HL-60 (cell line): ENCODE measurements around the gene DERA.

ENCODE experiments used
- DNase-seq, 2 experiments: peaks; one replicate each; pipeline ENCODE4 v3.0.0-alpha.2; 2010 to 2020; ENCODE audit warnings: low read depth in 1 of 2, low spot score in 1 of 2
- H3K27ac ChIP-seq: fragments of 250-450 bp; sonication (Bioruptor Pico); replicated peaks from 2 replicates; pipeline ENCODE4 v1.5.1; 2020; ENCODE audit warnings: mild to moderate bottlenecking, moderate library complexity
- H3K27me3 ChIP-seq: fragments of 250-450 bp; sonication (Bioruptor Pico); 2 replicates; pipeline ENCODE4 v1.5.1; 2021; ENCODE audit warnings: mild to moderate bottlenecking, moderate library complexity; ENCODE audit not compliant: insufficient read depth, poor library complexity, severe bottlenecking
- H3K4me3 ChIP-seq: replicated peaks from 2 replicates; pipeline ENCODE4 v1.5.1; 2011; ENCODE audit warnings: mild to moderate bottlenecking, control low read depth, low read length; ENCODE audit not compliant: insufficient read depth
- CTCF ChIP-seq: IDR thresholded peaks from one replicate; pipeline ENCODE4 v1.5.1; 2011; ENCODE audit warnings: low read length, control low read depth, inconsistent platforms; ENCODE audit not compliant: insufficient read depth
- GABPA ChIP-seq: IDR thresholded peaks from 2 replicates; pipeline ENCODE4 v1.6.1; 2012; ENCODE audit warnings: low read depth
- POLR2AphosphoS5 ChIP-seq: IDR thresholded peaks from 2 replicates; pipeline ENCODE4 v1.6.1; 2012; ENCODE audit warnings: low read depth
- REST ChIP-seq: IDR thresholded peaks from 2 replicates; pipeline ENCODE4 v1.6.1; 2012; ENCODE audit warnings: low read depth; ENCODE audit not compliant: insufficient replicate concordance
- SPI1 ChIP-seq: IDR thresholded peaks from 2 replicates; pipeline ENCODE4 v1.6.1; 2012; ENCODE audit warnings: low read depth, mild to moderate bottlenecking, borderline replicate concordance

Gene DERA

GRCh38 chr12:16036073-16036472, 124.9 kb downstream of the DERA start:
- Histone ChIP-seq H3K27me3 (no peaks in the 10 kb centered on the region), H3K27ac (no peak overlapping the region), H3K4me3 (no peak overlapping the region)
- TF ChIP-seq POLR2AphosphoS5 (no peak), CTCF (no peak), SPI1 (no peak)
- no peak for DNase-seq

- no peak overlapping the region for H3K4me3 ChIP-seq
- TF ChIP-seq CTCF: no peak
- TF ChIP-seq GABPA: no peak
- no peak for TF ChIP-seq SPI1
- no peak for TF ChIP-seq REST
- TF ChIP-seq POLR2AphosphoS5: no peak
- peak in 1 of 2 experiments; percentile 32 for DNase-seq
These were observed 126.4 kb downstream of the DERA start for GRCh38 chr12:16037533-16037932.

GRCh38 chr12:16043480-16043879, 132.3 kb downstream of the DERA start:
- TF ChIP-seq SPI1: no peak
- no peak for TF ChIP-seq GABPA
- TF ChIP-seq REST: no peak
- TF ChIP-seq CTCF: no peak
- no peak for TF ChIP-seq POLR2AphosphoS5
- no peak overlapping the region for H3K4me3 ChIP-seq

More at GRCh38 chr12:16037533-16037932, 126.4 kb downstream of the DERA start:
- no peak overlapping the region for H3K27ac ChIP-seq
- H3K27me3 ChIP-seq: no peaks in the 10 kb centered on the region

GRCh38 chr12:16046266-16046665, 135.1 kb downstream of the DERA start:
- TF ChIP-seq SPI1: no peak
- TF ChIP-seq CTCF: no peak
- no peak for TF ChIP-seq GABPA
- TF ChIP-seq POLR2AphosphoS5: no peak
- TF ChIP-seq REST: no peak
- DNase-seq: no peak
- H3K27me3 ChIP-seq: no peaks in the 10 kb centered on the region
- H3K27ac ChIP-seq: no peak overlapping the region
- no peak overlapping the region for H3K4me3 ChIP-seq

More at GRCh38 chr12:16043480-16043879, 132.3 kb downstream of the DERA start:
- no peak for DNase-seq
- H3K27me3 ChIP-seq: no peaks in the 10 kb centered on the region
- no peak overlapping the region for H3K27ac ChIP-seq
